ENCODE results near the gene SMCR8. TPM values are rescaled to one million over a fixed set of nuclear protein-coding genes. Genes with fewer than 3 reads are reported as not detected.

The SMCR8 gene
- total RNA-seq, 6 experiments from 2014 or later: 13.9 to 16.9 (median 15.5) TPM

DNA sequence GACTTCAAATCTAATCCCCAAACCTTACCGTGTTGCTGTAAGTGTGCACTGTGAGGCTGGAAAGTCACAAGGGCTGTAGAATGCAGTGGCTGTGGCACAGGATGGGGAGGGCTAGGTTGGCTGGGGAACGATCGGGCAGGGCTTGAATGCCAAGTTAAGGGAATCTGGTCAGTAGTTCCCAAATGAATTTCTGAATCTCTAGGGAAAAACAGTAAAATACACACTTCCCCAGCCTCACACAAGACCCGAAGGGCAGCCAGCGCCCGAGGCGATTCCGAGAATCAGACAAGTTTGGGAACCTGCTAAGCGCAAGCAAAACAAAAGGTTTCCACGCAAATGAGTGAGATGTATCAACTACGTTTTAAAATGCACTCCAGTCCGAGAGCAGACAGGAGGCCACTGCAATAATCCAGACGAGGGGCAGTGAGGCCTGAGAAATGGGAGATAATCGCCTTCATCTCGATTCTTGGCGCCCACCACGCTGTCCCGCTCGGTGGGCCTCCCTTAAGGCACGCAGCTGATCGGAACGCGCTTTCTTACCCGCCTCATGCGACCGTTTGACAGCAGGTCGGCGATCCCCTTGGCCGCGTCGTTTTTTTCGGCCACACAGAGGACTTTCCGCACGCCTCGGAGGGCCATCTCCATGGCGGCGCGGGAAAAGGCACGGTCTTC is 898 bp upstream of the SMCR8 start:
- H3K27me3 Mint-ChIP-seq (ENCODE audit: insufficient read depth): peaks cover 3% of the 10 kb centered on the region
- peak overlapping the region; percentile 92 for H3K4me3 Mint-ChIP-seq
- DNase-seq: no peak
- H3K4me1 Mint-ChIP-seq (ENCODE audit: low read depth): peaks cover 60% of the 10 kb centered on the region
- TF ChIP-seq, protein P1, sequence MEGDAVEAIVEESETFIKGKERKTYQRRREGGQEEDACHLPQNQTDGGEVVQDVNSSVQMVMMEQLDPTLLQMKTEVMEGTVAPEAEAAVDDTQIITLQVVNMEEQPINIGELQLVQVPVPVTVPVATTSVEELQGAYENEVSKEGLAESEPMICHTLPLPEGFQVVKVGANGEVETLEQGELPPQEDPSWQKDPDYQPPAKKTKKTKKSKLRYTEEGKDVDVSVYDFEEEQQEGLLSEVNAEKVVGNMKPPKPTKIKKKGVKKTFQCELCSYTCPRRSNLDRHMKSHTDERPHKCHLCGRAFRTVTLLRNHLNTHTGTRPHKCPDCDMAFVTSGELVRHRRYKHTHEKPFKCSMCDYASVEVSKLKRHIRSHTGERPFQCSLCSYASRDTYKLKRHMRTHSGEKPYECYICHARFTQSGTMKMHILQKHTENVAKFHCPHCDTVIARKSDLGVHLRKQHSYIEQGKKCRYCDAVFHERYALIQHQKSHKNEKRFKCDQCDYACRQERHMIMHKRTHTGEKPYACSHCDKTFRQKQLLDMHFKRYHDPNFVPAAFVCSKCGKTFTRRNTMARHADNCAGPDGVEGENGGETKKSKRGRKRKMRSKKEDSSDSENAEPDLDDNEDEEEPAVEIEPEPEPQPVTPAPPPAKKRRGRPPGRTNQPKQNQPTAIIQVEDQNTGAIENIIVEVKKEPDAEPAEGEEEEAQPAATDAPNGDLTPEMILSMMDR (IDR thresholded peaks at IDR 0.05): no peak
- H3K9me3 Mint-ChIP-seq: no peaks in the 10 kb centered on the region
- peaks cover 32% of the 10 kb centered on the region for H3K36me3 Mint-ChIP-seq (ENCODE audit: low read depth)
- H3K27ac Mint-ChIP-seq: peak overlapping the region; percentile 96

DNA sequence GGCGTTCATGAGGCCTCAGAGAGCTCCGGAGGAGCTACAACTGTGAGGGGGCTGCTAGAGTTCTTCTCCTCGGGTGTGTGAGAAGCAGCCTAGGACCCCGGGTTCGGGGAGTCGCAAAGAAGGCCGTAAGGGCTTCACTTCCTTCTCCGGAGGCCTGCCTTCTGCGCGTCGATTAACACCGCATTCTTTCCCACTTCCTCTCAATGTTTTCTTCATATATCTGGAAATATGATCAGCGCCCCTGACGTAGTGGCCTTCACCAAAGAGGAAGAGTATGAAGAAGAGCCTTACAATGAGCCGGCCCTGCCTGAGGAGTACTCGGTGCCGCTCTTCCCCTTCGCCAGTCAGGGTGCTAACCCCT is 449 bp downstream of the SMCR8 start:
- no peaks in the 10 kb centered on the region; the same call in 1 of the 2 replicates for H3K27me3 Mint-ChIP-seq (ENCODE audit: insufficient read depth)
- H3K27ac Mint-ChIP-seq: peak overlapping the region; percentile 96
- H3K4me1 Mint-ChIP-seq (ENCODE audit: low read depth): peaks cover 72% of the 10 kb centered on the region
- no peak for DNase-seq
- H3K9me3 Mint-ChIP-seq: no peaks in the 10 kb centered on the region
- peak overlapping the region; percentile 92 for H3K4me3 Mint-ChIP-seq
- TF ChIP-seq, protein P1 (IDR thresholded peaks at IDR 0.05): no peak
- H3K36me3 Mint-ChIP-seq (ENCODE audit: low read depth): peaks cover 32% of the 10 kb centered on the region

DNA sequence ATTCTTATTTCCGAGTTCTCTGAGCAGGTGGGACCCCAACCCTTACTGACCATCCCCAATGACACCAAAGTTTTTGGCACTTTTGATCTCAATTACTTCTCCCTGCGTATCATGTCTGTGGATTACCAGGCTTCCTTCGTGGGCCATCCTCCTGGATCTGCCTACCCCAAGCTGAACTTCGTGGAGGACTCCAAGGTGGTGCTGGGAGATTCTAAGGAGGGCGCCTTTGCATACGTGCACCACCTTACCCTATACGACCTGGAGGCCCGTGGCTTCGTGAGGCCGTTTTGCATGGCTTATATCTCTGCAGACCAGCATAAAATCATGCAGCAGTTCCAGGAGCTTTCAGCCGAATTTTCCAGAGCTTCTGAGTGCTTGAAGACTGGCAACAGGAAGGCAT is 868 bp downstream of the SMCR8 start:
- H3K4me3 Mint-ChIP-seq: peak overlapping the region; percentile 92
- H3K36me3 Mint-ChIP-seq (ENCODE audit: low read depth): peaks cover 32% of the 10 kb centered on the region
- H3K27me3 Mint-ChIP-seq (ENCODE audit: insufficient read depth): no peaks in the 10 kb centered on the region; the same call in 1 of the 2 replicates
- DNase-seq: no peak
- H3K4me1 Mint-ChIP-seq (ENCODE audit: low read depth): peaks cover 72% of the 10 kb centered on the region
- TF ChIP-seq, protein P1 (IDR thresholded peaks at IDR 0.05): no peak
- no peaks in the 10 kb centered on the region for H3K9me3 Mint-ChIP-seq
- peak overlapping the region; percentile 96 for H3K27ac Mint-ChIP-seq

DNA sequence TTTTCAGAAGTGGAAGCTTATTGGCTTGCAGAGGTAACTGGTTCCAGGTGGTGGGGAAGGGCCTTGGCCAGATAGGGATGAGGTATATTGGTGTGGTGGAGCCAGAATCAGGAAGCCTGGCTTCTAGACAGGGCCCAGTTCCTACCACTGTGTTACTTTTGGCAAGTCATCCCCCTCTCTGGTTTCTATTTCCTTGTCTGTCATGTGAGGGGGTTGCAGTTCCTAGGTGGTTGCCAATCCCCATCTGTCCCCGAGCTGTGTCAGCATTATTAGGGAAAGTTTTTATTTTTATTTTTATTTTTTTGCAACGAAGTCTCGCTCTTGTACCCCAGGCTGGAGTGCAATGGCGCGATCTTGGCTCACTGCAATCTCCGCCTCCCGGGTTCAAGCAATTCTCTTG is 3.0 kb downstream of the SMCR8 start:
- Mint-ChIP-seq H3K27ac (peak overlapping the region; percentile 43), H3K4me1 (ENCODE audit: low read depth) (peaks cover 57% of the 10 kb centered on the region)

DNA sequence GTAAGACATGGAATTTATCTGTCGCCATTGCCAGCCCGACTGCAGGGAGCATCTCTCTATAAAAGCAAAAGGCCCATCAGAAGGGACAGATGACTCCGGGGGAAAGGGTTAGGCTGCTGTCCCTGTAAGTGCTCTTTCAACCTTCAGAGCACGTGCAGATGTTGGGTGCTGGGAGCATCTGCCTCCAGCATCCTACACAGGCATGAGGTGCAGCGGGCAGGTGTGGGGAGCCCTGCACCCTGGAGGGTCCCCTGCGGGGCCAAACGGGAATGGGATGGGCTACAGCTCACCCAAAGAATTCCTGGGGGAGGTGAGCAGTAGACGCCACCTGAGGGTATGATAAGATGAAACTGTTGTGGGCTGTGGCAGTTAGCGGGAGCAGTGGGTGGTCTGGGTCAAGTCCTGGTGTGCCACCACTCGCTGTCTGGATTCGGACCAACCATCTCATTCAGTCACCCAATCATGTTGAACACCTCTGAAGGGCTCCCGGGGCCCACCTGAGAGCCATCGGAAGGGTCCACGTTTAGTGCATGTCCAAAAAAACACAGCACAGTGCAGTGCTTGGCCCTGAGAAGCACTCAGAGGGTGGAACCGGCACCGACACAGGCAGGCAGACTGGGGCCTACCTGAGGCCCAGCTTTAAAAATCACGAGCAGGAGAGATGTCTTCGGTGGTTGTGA is 3.8 kb downstream of the SMCR8 start:
- TF ChIP-seq, protein P1 (IDR thresholded peaks at IDR 0.05): no peak
- Mint-ChIP-seq H3K4me1 (ENCODE audit: low read depth) (peaks cover 49% of the 10 kb centered on the region), H3K27ac (peak overlapping the region; percentile 16; the same call in 1 of the 2 replicates), H3K36me3 (ENCODE audit: low read depth) (peaks cover 21% of the 10 kb centered on the region), H3K4me3 (peak overlapping the region; percentile 40), H3K27me3 (ENCODE audit: insufficient read depth) (no peaks in the 10 kb centered on the region; the same call in 1 of the 2 replicates), H3K9me3 (no peaks in the 10 kb centered on the region)
- no peak for DNase-seq

More for the DNA sequence above, 3.0 kb downstream of the SMCR8 start:
- TF ChIP-seq, protein P1 (IDR thresholded peaks at IDR 0.05): no peak
- Mint-ChIP-seq H3K4me3 (peak overlapping the region; percentile 40), H3K27me3 (ENCODE audit: insufficient read depth) (no peaks in the 10 kb centered on the region; the same call in 1 of the 2 replicates), H3K9me3 (no peaks in the 10 kb centered on the region), H3K36me3 (ENCODE audit: low read depth) (peaks cover 21% of the 10 kb centered on the region)
- DNase-seq: no peak
